WTC11 (cell line): ENCODE results near the gene FBXO48. TPM values are rescaled to one million over a fixed set of nuclear protein-coding genes. Genes with fewer than 3 reads are reported as not detected.

Source experiments
- ATAC-seq: fragments of 200-7000 bp; cut with Tn5 transposase; 2 replicates; pipeline ENCODE4 v1.10.0; 2021; ENCODE audit warnings: mild to moderate bottlenecking, moderate library complexity
- CTCF ChIA-PET: fragments of 300-600 bp; sonication (Branson Sonifier 250); formaldehyde crosslinking; loops from one replicate; lab custom pipeline; 2021; ENCODE audit warnings: antibody characterized with exemption; lab: Charles Lee
- POLR2A ChIA-PET: fragments of 350-600 bp; sonication (Branson Sonifier 250); formaldehyde crosslinking; loops from one replicate; lab custom pipeline; 2021; ENCODE audit warnings: antibody characterized with exemption; lab: Charles Lee
- DNase-seq: peaks from one replicate; pipeline ENCODE4 v3.0.0; 2021; ENCODE audit warnings: low spot score
- H3K27ac Mint-ChIP-seq: 2 replicates; pipeline ENCODE4 v1.8.0; 2021; ENCODE audit warnings: mixed read lengths
- H3K27me3 Mint-ChIP-seq: 2 replicates; pipeline ENCODE4 v1.8.0; 2021; ENCODE audit warnings: low read depth, mild to moderate bottlenecking, moderate library complexity, mixed read lengths
- H3K36me3 Mint-ChIP-seq: 2 replicates; pipeline ENCODE4 v1.8.0; 2021; ENCODE audit warnings: mixed read lengths
- H3K4me1 Mint-ChIP-seq: 2 replicates; pipeline ENCODE4 v1.8.0; 2022; ENCODE audit warnings: mixed read lengths
- H3K4me3 Mint-ChIP-seq: 2 replicates; pipeline ENCODE4 v1.8.0; 2021; ENCODE audit warnings: mild to moderate bottlenecking, moderate library complexity, mixed read lengths
- H3K9me3 Mint-ChIP-seq: 2 replicates; pipeline ENCODE4 v1.8.0; 2021; ENCODE audit warnings: mixed read lengths
- AFF4 ChIP-seq: sonication (generic); formaldehyde crosslinking; IDR thresholded peaks from 2 replicates; pipeline ENCODE4 v1.8.1; 2023; ENCODE audit warnings: mild to moderate bottlenecking, missing genetic modification reagents, borderline replicate concordance
- CREB1 ChIP-seq: sonication (generic); formaldehyde crosslinking; IDR thresholded peaks from 2 replicates; pipeline ENCODE4 v1.8.0; 2023; ENCODE audit warnings: mild to moderate bottlenecking, missing genetic modification reagents
- CREM ChIP-seq: sonication (generic); formaldehyde crosslinking; IDR thresholded peaks from 2 replicates; pipeline ENCODE4 v1.8.1; 2022; ENCODE audit warnings: mild to moderate bottlenecking, missing genetic modification reagents, moderate library complexity
- CTCF ChIP-seq: fragments of 200-600 bp; IDR thresholded peaks from 2 replicates; pipeline ENCODE4 v1.8.0; 2022; ENCODE audit warnings: antibody characterized with exemption
- ESRRA ChIP-seq: sonication (generic); formaldehyde crosslinking; IDR thresholded peaks from 2 replicates; pipeline ENCODE4 v1.8.1; 2022; ENCODE audit warnings: mild to moderate bottlenecking, missing genetic modification reagents, borderline replicate concordance
- FOXP4 ChIP-seq: sonication (generic); formaldehyde crosslinking; IDR thresholded peaks from 2 replicates; pipeline ENCODE4 v1.8.0; 2022; ENCODE audit warnings: mild to moderate bottlenecking, missing genetic modification reagents
- IRF2 ChIP-seq: sonication (generic); formaldehyde crosslinking; IDR thresholded peaks from 2 replicates; pipeline ENCODE4 v1.8.0; 2022; ENCODE audit warnings: low read depth, missing genetic modification reagents, borderline replicate concordance
- MLX ChIP-seq: sonication (generic); formaldehyde crosslinking; IDR thresholded peaks from 2 replicates; pipeline ENCODE4 v1.8.1; 2023; ENCODE audit warnings: mild to moderate bottlenecking, missing genetic modification reagents, moderate library complexity
- MXD4 ChIP-seq: fragments of 250-450 bp; sonication (Bioruptor Pico); IDR thresholded peaks from 2 replicates; pipeline ENCODE4 v1.8.0; 2021; ENCODE audit warnings: mild to moderate bottlenecking, moderate library complexity, borderline replicate concordance
- RELA ChIP-seq: sonication (generic); formaldehyde crosslinking; IDR thresholded peaks from 2 replicates; pipeline ENCODE4 v1.8.1; 2022; ENCODE audit warnings: missing genetic modification reagents, mild to moderate bottlenecking, borderline replicate concordance
- RORB ChIP-seq: fragments of 250-450 bp; sonication (Bioruptor Pico); IDR thresholded peaks from 2 replicates; pipeline ENCODE4 v1.9.0; 2021; ENCODE audit warnings: mild to moderate bottlenecking
- TCF7 ChIP-seq: sonication (generic); formaldehyde crosslinking; IDR thresholded peaks from 2 replicates; pipeline ENCODE4 v1.8.0; 2022; ENCODE audit warnings: mild to moderate bottlenecking, low read depth, missing genetic modification reagents, moderate library complexity
- USF2 ChIP-seq: sonication (generic); formaldehyde crosslinking; IDR thresholded peaks from 2 replicates; pipeline ENCODE4 v1.8.1; 2023; ENCODE audit warnings: mild to moderate bottlenecking, missing genetic modification reagents, moderate library complexity
- ZNF232 ChIP-seq: sonication (generic); formaldehyde crosslinking; IDR thresholded peaks from 2 replicates; pipeline ENCODE4 v1.8.0; 2022; ENCODE audit warnings: mild to moderate bottlenecking, missing genetic modification reagents
- ZNF263 ChIP-seq: sonication (generic); formaldehyde crosslinking; IDR thresholded peaks from 2 replicates; pipeline ENCODE4 v1.8.1; 2022; ENCODE audit warnings: low read depth, mild to moderate bottlenecking, moderate library complexity, missing genetic modification reagents
- ZNF281 ChIP-seq: sonication (generic); formaldehyde crosslinking; IDR thresholded peaks from 2 replicates; pipeline ENCODE4 v1.8.0; 2023; ENCODE audit warnings: mild to moderate bottlenecking, missing genetic modification reagents
- ZNF396 ChIP-seq: fragments of 250-450 bp; sonication (Bioruptor Pico); IDR thresholded peaks from 2 replicates; pipeline ENCODE4 v1.8.0; 2021; ENCODE audit warnings: mild to moderate bottlenecking, moderate library complexity, borderline replicate concordance
- ZNF416 ChIP-seq: fragments of 250-450 bp; sonication (Bioruptor Pico); IDR thresholded peaks from 2 replicates; pipeline ENCODE4 v1.9.0; 2021; ENCODE audit warnings: mild to moderate bottlenecking, inconsistent platforms
- ZNF532 ChIP-seq: fragments of 250-450 bp; sonication (Bioruptor Pico); IDR thresholded peaks from 2 replicates; pipeline ENCODE4 v1.9.0; 2021; ENCODE audit warnings: mild to moderate bottlenecking, borderline replicate concordance
- ZNF671 ChIP-seq: fragments of 250-450 bp; sonication (Bioruptor Pico); IDR thresholded peaks from 2 replicates; pipeline ENCODE4 v1.8.0; 2021; ENCODE audit warnings: mild to moderate bottlenecking
- total RNA-seq: library from RNA; stranded (reverse); gene quantifications from 3 replicates; pipeline ENCODE4 v1.2.3, GENCODE V29; 2021

Gene FBXO48
- total RNA-seq, 1 experiment from 2014 or later = 1.3 TPM

- TF ChIP-seq ZNF281 = no peak
- no peak for TF ChIP-seq MXD4
- TF ChIP-seq CTCF = no peak
- no peak for TF ChIP-seq ZNF671 (CRISPR knock-in tag)
Observed at GRCh38 chr2:68416081-68416675, 50.9 kb downstream of the FBXO48 start (continued).

GRCh38 chr2:68415521-68415920 lies 51.6 kb downstream of the FBXO48 start:
- H3K27ac Mint-ChIP-seq = no peak overlapping the region
- no peaks in the 10 kb centered on the region for H3K36me3 Mint-ChIP-seq
- CTCF ChIA-PET = interaction anchor here (1.5 to 1.6 kb wide), 2 partner anchors 26 to 57 kb away, joined by 4 to 8 read pairs; no protein-coding TSS in a partner anchor
- peaks cover 21% of the 10 kb centered on the region for H3K4me1 Mint-ChIP-seq
- no peak overlapping the region for H3K4me3 Mint-ChIP-seq
- H3K9me3 Mint-ChIP-seq = no peaks in the 10 kb centered on the region
- H3K27me3 Mint-ChIP-seq = no peaks in the 10 kb centered on the region
- ATAC-seq (no peak), DNase-seq (no peak)
- POLR2A ChIA-PET = no interaction called here
- TF ChIP-seq AFF4 (CRISPR knock-in tag) (no peak), ZNF532 (no peak), CREM (CRISPR knock-in tag) (no peak), ZNF671 (CRISPR knock-in tag) (no peak), ZNF232 (CRISPR knock-in tag) (no peak), USF2 (CRISPR knock-in tag) (no peak), RELA (no peak), MLX (no peak), TCF7 (no peak), RORB (CRISPR knock-in tag) (no peak), ZNF396 (no peak), ZNF263 (CRISPR knock-in tag) (no peak), ESRRA (CRISPR knock-in tag) (no peak), ZNF416 (CRISPR knock-in tag) (no peak), FOXP4 (no peak), IRF2 (CRISPR knock-in tag) (no peak), CREB1 (CRISPR knock-in tag) (no peak)
